HepG2 (cell line): ENCODE results near the gene ADARB1. TPM values are rescaled to one million over a fixed set of nuclear protein-coding genes. Genes with fewer than 3 reads are reported as not detected.

Source experiments
- ATAC-seq: fragments of 200-7000 bp; cut with Tn5 transposase; 3 replicates; pipeline ENCODE4 v1.9.1; 2020; ENCODE audit warnings: mild to moderate bottlenecking, moderate library complexity
- BruUV-seq: library from RNA; stranded (reverse); fragments of 400-500 nt; replicated peaks from 2 replicates; lab custom pipeline; 2021; lab: Mats Ljungman, UMichigan
- CTCF ChIA-PET: fragments of 300-600 bp; formaldehyde crosslinking; extraction: SDS; loops from one replicate; lab custom pipeline; 2021; ENCODE audit warnings: low total read pairs, inconsistent platforms, low intra/inter-chr PET ratio; lab: Yijun Ruan, JAX
- POLR2A ChIA-PET: fragments of 350-600 bp; sonication (Branson Sonifier 250); formaldehyde crosslinking; loops from one replicate; lab custom pipeline; 2020; ENCODE audit warnings: antibody characterized with exemption, inconsistent platforms; lab: Yijun Ruan, JAX
- DNase-seq: peaks from one replicate; pipeline ENCODE4 v3.0.0-alpha.2; 2015; ENCODE audit warnings: low spot score
- FAIRE-seq: peaks from 3 replicates; lab custom pipeline; 2011; peaks lifted over from hg19 to GRCh38; lab: Jason Lieb, UNC
- H2AFZ ChIP-seq: one replicate; pipeline ENCODE4 v1.6.1; 2011; ENCODE audit warnings: low read length, inconsistent platforms
- H3K27ac ChIP-seq: fragments of 300-600 bp; 3 replicates; pipeline ENCODE4 v1.8.0; 2011; ENCODE audit warnings: mixed run types, mild to moderate bottlenecking, mixed read lengths, low read length, inconsistent platforms; ENCODE audit not compliant: insufficient read depth; ENCODE audit errors: extremely low read length
- H3K27me3 ChIP-seq, 2 experiments: fragments of 200-600 bp in 1 of 2; 2 replicates in 1 of 2; 3 replicates in 1 of 2; pipeline versions ENCODE4 v1.6.0 to v1.8.0; 2011; ENCODE audit warnings: low read length in 2 of 2, mild to moderate bottlenecking in 2 of 2, moderate library complexity in 2 of 2, inconsistent platforms in 1 of 2; ENCODE audit not compliant: insufficient read depth in 2 of 2, control insufficient read depth in 1 of 2
- H3K36me3 ChIP-seq, 2 experiments: fragments of 200-600 bp in 1 of 2; replicated peaks in 1 of 2; 2 replicates in 1 of 2; 3 replicates in 1 of 2; pipeline versions ENCODE4 v1.5.1 to v1.8.0; 2011; ENCODE audit warnings: low read length in 2 of 2, inconsistent platforms in 1 of 2; ENCODE audit not compliant: insufficient read depth in 2 of 2, control insufficient read depth in 1 of 2
- H3K4me1 ChIP-seq: 2 replicates; pipeline ENCODE4 v1.5.1; 2012; ENCODE audit warnings: low read length, inconsistent platforms; ENCODE audit not compliant: insufficient read depth
- H3K4me2 ChIP-seq: 2 replicates; pipeline ENCODE4 v1.6.0; 2011; ENCODE audit warnings: low read depth, low read length, inconsistent platforms
- H3K4me3 ChIP-seq, 3 experiments: fragments of 200-600 bp in 1 of 3; sonication (generic), shearing (Covaris generic) in 1 of 3; replicated peaks in 1 of 3; 2 replicates each; pipeline ENCODE4 v1.5.1; 2011 to 2016; ENCODE audit warnings: low read length in 3 of 3, inconsistent platforms in 2 of 3, low read depth in 2 of 3, mild to moderate bottlenecking in 2 of 3, control low read depth in 1 of 3, mixed read lengths in 1 of 3; ENCODE audit not compliant: insufficient read depth in 1 of 3
- H3K79me2 ChIP-seq: one replicate; pipeline ENCODE4 v1.6.1; 2011; ENCODE audit warnings: low read length, inconsistent platforms; ENCODE audit not compliant: insufficient read depth
- H3K9ac ChIP-seq: 2 replicates; pipeline ENCODE4 v1.6.0; 2011; ENCODE audit warnings: mild to moderate bottlenecking, low read depth, low read length, inconsistent platforms; ENCODE audit not compliant: insufficient read depth
- H3K9me3 ChIP-seq: 2 replicates; pipeline ENCODE4 v1.5.1; 2012; ENCODE audit warnings: mild to moderate bottlenecking, low read length
- H4K20me1 ChIP-seq: 2 replicates; pipeline ENCODE4 v1.6.0; 2011; ENCODE audit warnings: inconsistent platforms, mild to moderate bottlenecking, low read length, moderate library complexity; ENCODE audit not compliant: insufficient read depth
- FOXK1 ChIP-seq: sonication (generic); formaldehyde crosslinking; IDR thresholded peaks from 2 replicates; pipeline ENCODE4 v1.4.0; 2020; ENCODE audit warnings: low read depth, missing genetic modification reagents, borderline replicate concordance
- WGBS: methylation state at CpG from one replicate; pipeline ENCODE4 v1.1.6; 2017; ENCODE audit warnings: low lambda C conversion rate; 5-methylcytosine and 5-hydroxymethylcytosine counted together
- in situ Hi-C: cut with HindIII; loops from 2 replicates; pipeline ENCODE4 v1.10.0; 2017; ENCODE audit warnings: low pct_unique_long_range_greater_than_20kb; ENCODE audit not compliant: extremely low pct_ligation_motif_present
- intact Hi-C: fragments of 100-400 bp; cut with micrococcal nuclease; formaldehyde crosslinking; loops from one replicate; pipeline ENCODE4 v1.10.0; 2022; ENCODE audit not compliant: unreplicated experiment
- polyA plus RNA-seq, 8 experiments: library from polyadenylated mRNA; depleted of rRNA in 3 of 8; stranded (reverse) in 7 of 8; unstranded in 1 of 8; fragments of >200 nt; fragmentation: Illumina TruSeq in 4 of 8; extraction: Trizol in 4 of 8; gene quantifications; 2 replicates each; pipeline versions ENCODE4 v1.2.1 to v1.2.3, GENCODE V29; 2011 to 2016; ENCODE audit warnings: low read depth in 4 of 8, missing spikeins in 1 of 8, mixed read lengths in 1 of 8; ENCODE audit not compliant: insufficient read depth in 1 of 8
- total RNA-seq, 5 experiments: library from RNA; depleted of rRNA; stranded (reverse); fragments of >200 nt; fragmentation: Illumina TruSeq; extraction: Trizol; gene quantifications; 2 replicates each; pipeline ENCODE4 v1.2.3, GENCODE V29; 2016; ENCODE audit warnings: low read depth in 1 of 5
- TF ChIP-seq, protein P1 (sequence below): sonication (generic); formaldehyde crosslinking; IDR thresholded peaks from 2 replicates; pipeline ENCODE4 v1.4.0; 2020; ENCODE audit warnings: mild to moderate bottlenecking, missing genetic modification reagents

Gene ADARB1
- total and polyA plus RNA-seq, 2 of the 13 experiments (the other 11 are each of a cell fraction or from before 2014, with no cell fraction given), result 6.6 to 10.0 TPM

DNA sequence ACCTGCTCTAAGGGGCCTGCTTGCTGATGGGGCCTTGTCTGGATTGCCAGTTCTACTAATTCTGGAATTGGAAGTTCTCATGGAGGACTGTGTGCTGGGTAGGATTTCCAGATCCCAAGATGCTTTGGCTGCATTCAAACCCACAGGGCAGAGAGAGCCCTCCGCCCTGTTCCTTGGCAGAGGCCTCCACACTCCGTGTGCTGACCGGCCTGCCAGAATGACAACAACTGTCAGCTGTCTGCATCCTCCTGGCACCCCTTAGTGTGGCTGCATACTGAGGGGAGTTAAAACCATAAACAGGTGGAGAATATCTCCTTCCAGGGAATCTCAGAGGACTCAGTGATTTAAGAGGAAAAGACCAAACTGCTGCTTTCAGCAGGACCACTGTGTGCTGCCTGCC is 60.7 kb downstream of the ADARB1 start:
- in situ Hi-C loops, result loop anchor here (5.0 kb wide), 1 partner anchor 188 kb away; no protein-coding TSS in a partner anchor

More for the DNA sequence above, 60.7 kb downstream of the ADARB1 start:
- BruUV-seq, result no TSS peak
- Histone ChIP-seq H3K4me1 (peaks cover 12% of the 10 kb centered on the region), H3K79me2 (no peaks in the 10 kb centered on the region), H3K27me3 (no peaks in the 10 kb centered on the region), H3K9me3 (no peaks in the 10 kb centered on the region), H3K9ac (no peak overlapping the region), H3K36me3 (no peaks in the 10 kb centered on the region), H3K4me3 (no peak overlapping the region), H3K27ac (no peak overlapping the region), H2AFZ (no peak overlapping the region), H3K4me2 (no peak overlapping the region), H4K20me1 (no peaks in the 10 kb centered on the region)
- ChIA-PET POLR2A (no interaction called here), CTCF (no interaction called here)
- TF ChIP-seq, protein P1, sequence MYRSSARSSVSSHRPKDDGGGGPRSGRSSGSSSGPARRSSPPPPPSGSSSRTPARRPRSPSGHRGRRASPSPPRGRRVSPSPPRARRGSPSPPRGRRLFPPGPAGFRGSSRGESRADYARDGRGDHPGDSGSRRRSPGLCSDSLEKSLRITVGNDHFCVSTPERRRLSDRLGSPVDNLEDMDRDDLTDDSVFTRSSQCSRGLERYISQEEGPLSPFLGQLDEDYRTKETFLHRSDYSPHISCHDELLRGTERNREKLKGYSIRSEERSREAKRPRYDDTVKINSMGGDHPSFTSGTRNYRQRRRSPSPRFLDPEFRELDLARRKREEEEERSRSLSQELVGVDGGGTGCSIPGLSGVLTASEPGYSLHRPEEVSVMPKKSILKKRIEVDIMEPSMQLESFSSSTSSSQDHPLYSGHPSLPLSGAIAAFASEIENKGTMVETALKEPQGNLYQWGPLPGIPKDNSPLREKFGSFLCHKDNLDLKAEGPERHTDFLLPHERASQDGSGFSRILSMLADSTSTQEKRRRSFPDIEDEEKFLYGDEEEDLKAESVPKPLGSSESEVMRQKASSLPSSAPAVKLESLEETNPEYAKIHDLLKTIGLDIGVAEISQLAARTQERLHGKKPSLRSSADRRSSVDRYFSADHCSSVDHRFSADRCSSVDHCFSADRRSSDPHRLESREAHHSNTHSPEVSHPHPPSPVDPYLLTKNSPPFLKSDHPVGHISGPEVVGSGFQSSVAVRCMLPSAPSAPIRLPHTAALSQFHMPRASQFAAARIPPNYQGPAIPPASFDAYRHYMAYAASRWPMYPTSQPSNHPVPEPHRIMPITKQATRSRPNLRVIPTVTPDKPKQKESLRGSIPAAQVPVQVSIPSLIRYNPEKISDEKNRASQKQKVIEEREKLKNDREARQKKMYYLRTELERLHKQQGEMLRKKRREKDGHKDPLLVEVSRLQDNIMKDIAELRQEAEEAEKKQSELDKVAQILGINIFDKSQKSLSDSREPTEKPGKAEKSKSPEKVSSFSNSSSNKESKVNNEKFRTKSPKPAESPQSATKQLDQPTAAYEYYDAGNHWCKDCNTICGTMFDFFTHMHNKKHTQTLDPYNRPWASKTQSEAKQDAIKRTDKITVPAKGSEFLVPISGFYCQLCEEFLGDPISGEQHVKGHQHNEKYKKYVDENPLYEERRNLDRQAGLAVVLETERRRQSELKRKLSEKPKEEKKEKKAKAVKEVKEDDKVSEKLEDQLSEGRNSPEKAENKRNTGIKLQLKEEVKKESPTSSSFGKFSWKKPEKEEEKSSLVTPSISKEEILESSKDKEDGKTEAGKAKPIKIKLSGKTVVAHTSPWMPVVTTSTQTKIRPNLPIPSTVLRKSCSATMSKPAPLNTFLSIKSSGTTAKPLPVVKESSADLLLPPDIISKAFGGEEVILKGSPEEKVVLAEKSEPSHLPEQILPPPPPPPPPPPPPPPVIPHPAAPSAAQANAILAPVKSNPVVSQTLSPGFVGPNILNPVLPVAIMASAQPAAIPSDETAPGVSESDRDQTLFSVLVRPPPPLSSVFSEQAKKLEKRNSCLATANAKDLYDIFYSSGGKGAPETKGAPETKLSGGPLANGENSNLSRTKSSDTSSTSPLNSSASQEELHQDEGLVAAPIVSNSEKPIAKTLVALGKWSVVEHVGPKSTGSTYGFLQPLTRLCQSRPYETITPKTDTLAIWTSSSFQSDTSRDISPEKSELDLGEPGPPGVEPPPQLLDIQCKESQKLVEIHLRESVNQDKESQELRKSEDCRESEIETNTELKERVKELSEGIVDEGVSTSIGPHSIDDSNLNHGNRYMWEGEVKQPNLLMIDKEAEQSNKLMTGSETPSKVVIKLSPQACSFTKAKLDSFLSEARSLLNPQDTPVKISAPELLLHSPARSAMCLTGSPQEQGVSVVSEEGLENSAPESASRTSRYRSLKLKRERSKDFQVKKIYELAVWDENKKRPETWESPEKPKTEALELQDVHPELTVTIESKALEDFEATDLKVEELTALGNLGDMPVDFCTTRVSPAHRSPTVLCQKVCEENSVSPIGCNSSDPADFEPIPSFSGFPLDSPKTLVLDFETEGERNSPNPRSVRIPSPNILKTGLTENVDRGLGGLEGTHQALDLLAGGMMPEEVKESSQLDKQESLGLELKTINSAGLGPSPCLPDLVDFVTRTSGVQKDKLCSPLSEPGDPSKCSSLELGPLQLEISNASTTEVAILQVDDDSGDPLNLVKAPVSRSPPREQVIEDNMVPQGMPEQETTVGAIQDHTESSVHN (CRISPR knock-in tag), result no peak
- TF ChIP-seq FOXK1, result no peak
- FAIRE-seq (no peak), ATAC-seq (no peak), DNase-seq (no peak)
- no CpG with 5 or more reads among the region's 3 CpGs for WGBS
- intact Hi-C loops, result no loop called here
